Hematopoietic multipotent progenitor cell treated with erythropoietin and hydrocortisone succinate and interleukin-3 and kit ligand, for 6 days (in vitro differentiated cells): Measurements from ENCODE around the gene SMAP2.
A peak's percentile ranks its signal among the peaks of the same experiment; 100 is the strongest.

Experiments
- DNase-seq: peaks from one replicate; pipeline ENCODE4 v3.0.0-alpha.2; 2015

SMAP2 gene

GRCh38 chr1:40391688-40392145 lies 18.2 kb downstream of the SMAP2 start:
- DNase-seq, result no peak

- DNase-seq, result no peak
Measured at GRCh38 chr1:40392221-40392620, 18.7 kb downstream of the SMAP2 start.

- DNase-seq, result no peak
Measured at GRCh38 chr1:40393173-40393572, 19.6 kb downstream of the SMAP2 start.

GRCh38 chr1:40394491-40395172 lies 21.1 kb downstream of the SMAP2 start:
- no peak for DNase-seq

- DNase-seq, result no peak
Measured at GRCh38 chr1:40395190-40396175, 22.0 kb downstream of the SMAP2 start.

GRCh38 chr1:40396420-40396819 lies 22.9 kb downstream of the SMAP2 start:
- DNase-seq, result peak; percentile 66

- DNase-seq, result no peak
Measured at GRCh38 chr1:40397258-40397657, 23.7 kb downstream of the SMAP2 start.

GRCh38 chr1:40399984-40400704 lies 26.6 kb downstream of the SMAP2 start:
- peak; percentile 46 for DNase-seq

- no peak for DNase-seq
Measured at GRCh38 chr1:40401473-40402201, 28.1 kb downstream of the SMAP2 start.

- DNase-seq, result peak; percentile 83
Measured at GRCh38 chr1:40404670-40405462, 31.3 kb downstream of the SMAP2 start.

- no peak for DNase-seq
Measured at GRCh38 chr1:40405812-40406211, 32.3 kb downstream of the SMAP2 start.

- no peak for DNase-seq
Measured at GRCh38 chr1:40407453-40407852, 33.9 kb downstream of the SMAP2 start.

GRCh38 chr1:40409467-40409866 lies 35.9 kb downstream of the SMAP2 start:
- no peak for DNase-seq

- no peak for DNase-seq
Measured at GRCh38 chr1:40411294-40411693, 37.8 kb downstream of the SMAP2 start.

GRCh38 chr1:40411843-40412242 lies 38.3 kb downstream of the SMAP2 start:
- DNase-seq, result no peak

- DNase-seq, result no peak
Measured at GRCh38 chr1:40413527-40414252, 40.2 kb downstream of the SMAP2 start.

GRCh38 chr1:40414331-40414730 lies 40.8 kb downstream of the SMAP2 start:
- DNase-seq, result no peak

- DNase-seq, result no peak
Measured at GRCh38 chr1:40416709-40417108, 43.2 kb downstream of the SMAP2 start.

GRCh38 chr1:40421431-40422384 lies 48.2 kb downstream of the SMAP2 start:
- DNase-seq, result peak; percentile 44
